ENCODE measurements around the gene PFKFB3.
"Not testable (repeated sequence)": the region's sequence is repeated elsewhere in the genome, so short reads cannot be mapped to it uniquely, and the experiment has no call there.

The PFKFB3 gene

DNA sequence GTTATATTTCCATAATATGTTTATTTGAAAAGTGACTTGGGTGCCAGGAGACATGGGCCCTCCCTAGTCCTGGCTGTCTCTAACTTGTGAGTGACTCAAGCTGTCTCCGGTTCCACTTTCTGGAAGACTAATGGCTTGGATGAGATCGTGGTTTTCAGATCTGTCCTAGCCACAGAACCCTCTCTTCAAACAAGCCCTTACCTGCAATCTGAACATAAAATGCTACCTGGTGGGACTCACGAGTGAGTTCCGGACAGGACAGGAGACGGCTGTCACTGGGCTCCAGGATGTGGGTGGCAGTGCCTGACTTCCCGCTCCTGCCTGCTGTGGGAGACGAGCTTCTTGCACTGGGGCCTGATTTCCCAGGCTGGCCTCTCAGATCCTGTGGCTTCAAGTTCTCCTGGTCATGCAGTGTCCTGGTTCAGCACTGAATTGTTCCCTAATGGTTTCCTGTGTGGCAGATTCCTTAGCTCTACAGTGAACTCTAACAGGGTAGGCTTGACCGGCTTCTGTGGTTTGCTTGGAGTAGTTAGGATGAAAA lies 26.0 kb upstream of the PFKFB3 start:
- peak overlapping the region; percentile 10 for H3K27ac ChIP-seq
- no peak for DNase-seq (ENCODE audit: low read depth, low spot score)

GRCh38 chr10:6177880-6178281 lies 24.9 kb upstream of the PFKFB3 start:
- DNase-seq (ENCODE audit: low read depth, low spot score), result no peak
- H3K27ac ChIP-seq, result no peak overlapping the region

GRCh38 chr10:6178581-6178980 lies 24.2 kb upstream of the PFKFB3 start:
- no peak for DNase-seq (ENCODE audit: low read depth, low spot score)
- H3K27ac ChIP-seq, result no peak overlapping the region

- H3K27ac ChIP-seq, result no peak overlapping the region
- DNase-seq (ENCODE audit: low read depth, low spot score), result no peak
Observed at GRCh38 chr10:6179078-6179477, 23.7 kb upstream of the PFKFB3 start.

- DNase-seq (ENCODE audit: low read depth, low spot score), result no peak
- no peak overlapping the region for H3K27ac ChIP-seq
Observed at GRCh38 chr10:6180480-6181110, 22.1 kb upstream of the PFKFB3 start.

GRCh38 chr10:6181249-6181648 lies 21.5 kb upstream of the PFKFB3 start:
- H3K27ac ChIP-seq, result no peak overlapping the region
- no peak for DNase-seq (ENCODE audit: low read depth, low spot score)

- no peak for DNase-seq (ENCODE audit: low read depth, low spot score)
- no peak overlapping the region for H3K27ac ChIP-seq
Observed at GRCh38 chr10:6182454-6183098, 20.2 kb upstream of the PFKFB3 start.

DNA sequence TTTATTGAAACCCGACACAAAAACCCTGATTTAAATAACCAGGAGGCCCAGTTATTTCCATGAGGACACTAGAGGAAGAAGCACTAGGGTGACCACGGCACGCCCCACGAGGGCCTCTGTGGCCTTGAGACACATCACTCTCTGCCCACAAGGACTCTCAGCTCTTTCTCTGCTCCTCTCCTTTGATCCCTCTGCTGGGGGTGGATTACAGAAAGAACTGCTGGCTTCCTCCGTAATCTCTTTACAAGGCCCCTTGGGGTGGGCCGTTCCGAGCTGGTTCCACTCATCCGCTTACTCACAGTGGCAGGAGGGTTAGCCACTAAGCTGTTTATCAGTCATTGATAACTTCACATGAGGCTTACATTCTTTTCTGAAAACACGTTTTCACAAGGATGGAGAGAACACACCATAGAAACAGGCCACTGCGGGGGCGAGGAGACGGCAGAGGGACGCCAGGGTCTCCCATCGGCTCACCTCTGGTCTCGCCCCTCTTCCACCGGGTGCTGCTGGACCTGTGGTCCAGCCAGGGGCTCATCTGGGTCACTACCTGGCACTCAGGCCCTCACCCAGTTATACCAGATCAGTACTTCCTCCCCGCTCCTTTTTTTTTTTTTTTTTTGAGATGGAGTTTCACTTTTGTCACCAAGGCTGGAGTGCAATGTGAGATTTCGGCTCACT lies 17.6 kb upstream of the PFKFB3 start:
- H3K27ac ChIP-seq, result no peak overlapping the region
- DNase-seq (ENCODE audit: low read depth, low spot score), result no peak

DNA sequence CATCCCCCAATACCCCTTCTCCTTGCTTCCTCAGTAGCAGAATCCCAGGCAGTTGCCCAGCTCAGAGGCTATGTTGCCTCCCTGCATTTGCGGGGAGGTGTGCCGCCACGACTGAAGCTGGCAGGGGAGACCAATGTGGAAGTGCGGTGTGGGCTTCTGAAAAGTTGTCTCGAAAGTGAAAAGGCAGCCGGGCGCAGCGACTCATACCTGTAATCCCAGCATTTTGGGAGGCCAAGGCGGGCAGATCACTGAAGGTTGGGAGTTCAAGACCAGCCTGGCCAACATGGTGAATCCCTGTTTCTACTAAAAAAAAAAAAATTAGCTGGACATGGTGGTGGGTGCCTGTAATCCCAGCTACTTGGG lies 15.9 kb upstream of the PFKFB3 start:
- no peak overlapping the region for H3K27ac ChIP-seq
- DNase-seq (ENCODE audit: low read depth, low spot score), result no peak

GRCh38 chr10:6187278-6187677 lies 15.5 kb upstream of the PFKFB3 start:
- H3K27ac ChIP-seq, result no peak overlapping the region
- no peak for DNase-seq (ENCODE audit: low read depth, low spot score)

DNA sequence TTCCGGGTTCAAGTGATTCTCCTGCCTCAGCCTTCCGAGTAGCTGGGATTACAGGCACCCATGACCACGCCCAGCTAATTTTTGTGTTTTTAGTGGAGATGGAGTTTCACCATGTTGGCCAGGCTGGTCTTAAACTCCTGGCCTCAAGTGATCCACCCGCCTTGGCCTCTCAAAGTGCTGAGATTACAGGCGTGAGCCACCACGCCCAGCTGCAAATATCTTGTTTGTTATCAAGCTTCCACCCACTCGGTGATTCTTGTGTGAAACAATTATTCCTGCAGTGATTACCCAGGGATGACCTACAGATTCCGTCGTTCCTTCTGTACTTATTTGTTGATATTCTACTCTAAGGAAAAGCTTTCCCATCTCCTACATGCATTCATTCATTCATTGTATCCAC lies 12.7 kb upstream of the PFKFB3 start:
- not testable (repeated sequence) for DNase-seq (ENCODE audit: low read depth, low spot score)

GRCh38 chr10:6191147-6191546 lies 11.6 kb upstream of the PFKFB3 start:
- no peak overlapping the region for H3K27ac ChIP-seq
- no peak for DNase-seq (ENCODE audit: low read depth, low spot score)

More for the DNA sequence above, 12.7 kb upstream of the PFKFB3 start:
- not testable (repeated sequence) for H3K27ac ChIP-seq

GRCh38 chr10:6191569-6191968 lies 11.2 kb upstream of the PFKFB3 start:
- H3K27ac ChIP-seq, result no peak overlapping the region
- DNase-seq (ENCODE audit: low read depth, low spot score), result no peak

- not testable (repeated sequence) for DNase-seq (ENCODE audit: low read depth, low spot score); H3K27ac ChIP-seq
Observed at GRCh38 chr10:6193342-6193741, 9.4 kb upstream of the PFKFB3 start.

DNA sequence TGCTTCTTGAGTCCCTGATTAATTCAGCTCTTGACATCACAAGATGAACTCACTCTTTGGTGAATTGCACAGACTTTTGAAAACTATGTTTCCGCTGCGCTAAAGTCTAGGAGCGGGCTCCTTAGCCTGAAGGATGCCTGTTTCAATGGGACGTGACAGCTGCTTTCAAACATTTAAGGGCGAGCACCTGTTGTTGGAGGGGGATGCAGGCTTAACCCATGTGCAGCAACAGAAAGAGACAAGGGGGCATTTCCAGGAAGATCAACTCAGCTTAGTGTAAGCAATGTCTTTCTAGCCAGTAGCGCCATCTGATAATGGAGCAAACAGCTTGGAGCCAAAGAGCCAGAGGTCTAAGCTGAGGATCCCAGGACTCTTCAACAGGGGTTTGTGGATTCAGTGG lies 8.4 kb upstream of the PFKFB3 start:
- no peak for DNase-seq (ENCODE audit: low read depth, low spot score)
- H3K27ac ChIP-seq, result no peak overlapping the region

GRCh38 chr10:6195376-6195775 lies 7.4 kb upstream of the PFKFB3 start:
- no peak overlapping the region for H3K27ac ChIP-seq
- no peak for DNase-seq (ENCODE audit: low read depth, low spot score)

GRCh38 chr10:6195846-6196245 lies 6.9 kb upstream of the PFKFB3 start:
- no peak for DNase-seq (ENCODE audit: low read depth, low spot score)
- no peak overlapping the region for H3K27ac ChIP-seq

GRCh38 chr10:6196524-6196923 lies 6.2 kb upstream of the PFKFB3 start:
- not testable (repeated sequence) for DNase-seq (ENCODE audit: low read depth, low spot score); H3K27ac ChIP-seq

GRCh38 chr10:6197321-6197720 lies 5.4 kb upstream of the PFKFB3 start:
- DNase-seq (ENCODE audit: low read depth, low spot score), result no peak
- no peak overlapping the region for H3K27ac ChIP-seq

DNA sequence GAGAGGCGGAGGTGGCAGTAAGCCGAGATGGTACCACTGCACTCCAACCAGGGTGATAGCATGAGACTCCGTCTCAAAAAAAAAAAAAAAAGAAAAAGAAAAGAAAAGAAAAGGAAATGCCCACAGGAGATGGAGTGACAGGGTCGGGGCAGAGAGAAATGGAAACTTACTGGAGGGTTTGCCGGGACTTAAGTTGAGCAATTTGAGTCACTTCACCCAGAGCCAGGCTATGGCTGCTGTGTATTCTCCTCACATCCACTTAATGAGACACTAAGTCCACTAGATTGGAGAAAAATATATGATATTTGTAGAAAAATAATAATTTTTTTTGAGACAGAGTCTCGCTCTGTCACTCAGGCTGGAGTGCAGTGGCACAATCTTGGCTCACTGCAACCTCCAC lies 4.6 kb upstream of the PFKFB3 start:
- H3K27ac ChIP-seq, result no peak overlapping the region
- DNase-seq (ENCODE audit: low read depth, low spot score), result no peak

GRCh38 chr10:6199131-6199733 lies 3.5 kb upstream of the PFKFB3 start:
- no peak for DNase-seq (ENCODE audit: low read depth, low spot score)
- H3K27ac ChIP-seq, result no peak overlapping the region
